GM21526 (cell line): ENCODE measurements around the gene NFIC.
"Not testable (repeated sequence)": the region's sequence is repeated elsewhere in the genome, so short reads cannot be mapped to it uniquely, and the experiment has no call there.

ENCODE experiments used
- ATAC-seq: cut with Tn5 transposase; IDR thresholded peaks from one replicate; pipeline ENCODE4 v1.9.1; 2021; ENCODE audit warnings: moderate library complexity; ENCODE audit not compliant: unreplicated experiment, low FRiP score

NFIC gene

DNA sequence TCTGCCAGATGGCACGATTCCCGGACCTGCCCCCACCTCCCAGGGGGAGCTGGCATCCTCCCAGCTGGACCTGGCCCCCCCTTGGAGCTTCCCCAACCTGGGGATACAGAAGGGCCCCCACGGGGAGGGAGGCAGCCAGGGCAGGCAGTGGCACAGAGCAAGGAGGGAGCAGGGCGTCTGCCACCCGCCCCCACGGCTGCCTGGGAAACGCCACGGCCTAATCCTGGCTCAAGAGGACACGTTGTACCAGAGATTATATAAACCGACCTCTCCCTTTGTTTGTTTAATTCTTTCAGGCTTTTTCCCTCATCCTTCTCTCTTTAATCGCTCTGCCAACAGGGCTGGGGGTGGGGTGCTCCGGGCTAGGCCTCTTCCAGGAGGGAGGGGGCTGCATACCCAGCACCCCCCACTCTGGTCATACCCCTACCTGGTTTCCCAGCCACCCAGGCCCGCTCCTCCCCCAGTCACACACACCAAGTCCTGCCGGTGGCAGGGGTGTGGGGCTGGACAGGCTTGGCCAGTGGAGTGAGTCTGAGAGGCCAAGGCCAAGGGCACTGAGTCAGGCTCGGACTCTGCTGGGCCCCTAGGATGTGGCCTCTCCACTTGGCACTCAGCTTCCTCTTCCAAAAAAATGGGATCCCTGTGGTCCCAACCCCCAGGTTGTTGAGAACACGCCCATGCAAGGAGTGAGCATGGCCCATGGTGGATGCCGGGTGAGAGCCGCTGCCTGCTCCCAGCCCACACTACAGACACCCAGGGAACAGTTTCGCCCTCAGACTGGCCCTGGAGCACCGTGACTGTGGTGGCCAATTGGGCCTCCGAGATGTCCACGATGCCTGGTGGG is 29.5 kb upstream of the NFIC start:
- ATAC-seq: no peak

GRCh38 chr19:3338541-3339181 is 27.7 kb upstream of the NFIC start:
- no peak for ATAC-seq

- ATAC-seq: no peak
Measured at GRCh38 chr19:3340340-3340739, 26.0 kb upstream of the NFIC start.

GRCh38 chr19:3342246-3342645 is 24.1 kb upstream of the NFIC start:
- ATAC-seq: no peak

DNA sequence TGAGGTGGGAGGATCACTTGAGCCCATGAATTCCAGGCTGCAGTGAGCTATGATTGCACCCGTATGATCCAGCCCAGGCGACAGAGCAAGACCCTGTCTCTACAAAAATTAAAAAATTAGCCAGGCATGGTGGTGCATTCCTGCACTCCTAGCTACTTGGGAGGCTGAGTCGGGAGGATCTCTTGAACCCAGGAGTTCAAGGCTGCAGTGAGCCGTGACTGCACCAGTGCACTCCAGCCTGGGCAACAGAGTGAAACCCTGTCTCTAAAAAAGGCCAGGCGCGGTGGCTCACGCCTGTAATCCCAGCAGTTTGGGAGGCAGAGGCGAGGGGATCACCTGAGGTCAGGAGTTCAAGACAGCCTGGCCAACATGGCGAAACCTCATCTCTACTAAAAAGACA is 23.4 kb upstream of the NFIC start:
- not testable (repeated sequence) for ATAC-seq

GRCh38 chr19:3343619-3344502 is 22.5 kb upstream of the NFIC start:
- ATAC-seq: no peak

DNA sequence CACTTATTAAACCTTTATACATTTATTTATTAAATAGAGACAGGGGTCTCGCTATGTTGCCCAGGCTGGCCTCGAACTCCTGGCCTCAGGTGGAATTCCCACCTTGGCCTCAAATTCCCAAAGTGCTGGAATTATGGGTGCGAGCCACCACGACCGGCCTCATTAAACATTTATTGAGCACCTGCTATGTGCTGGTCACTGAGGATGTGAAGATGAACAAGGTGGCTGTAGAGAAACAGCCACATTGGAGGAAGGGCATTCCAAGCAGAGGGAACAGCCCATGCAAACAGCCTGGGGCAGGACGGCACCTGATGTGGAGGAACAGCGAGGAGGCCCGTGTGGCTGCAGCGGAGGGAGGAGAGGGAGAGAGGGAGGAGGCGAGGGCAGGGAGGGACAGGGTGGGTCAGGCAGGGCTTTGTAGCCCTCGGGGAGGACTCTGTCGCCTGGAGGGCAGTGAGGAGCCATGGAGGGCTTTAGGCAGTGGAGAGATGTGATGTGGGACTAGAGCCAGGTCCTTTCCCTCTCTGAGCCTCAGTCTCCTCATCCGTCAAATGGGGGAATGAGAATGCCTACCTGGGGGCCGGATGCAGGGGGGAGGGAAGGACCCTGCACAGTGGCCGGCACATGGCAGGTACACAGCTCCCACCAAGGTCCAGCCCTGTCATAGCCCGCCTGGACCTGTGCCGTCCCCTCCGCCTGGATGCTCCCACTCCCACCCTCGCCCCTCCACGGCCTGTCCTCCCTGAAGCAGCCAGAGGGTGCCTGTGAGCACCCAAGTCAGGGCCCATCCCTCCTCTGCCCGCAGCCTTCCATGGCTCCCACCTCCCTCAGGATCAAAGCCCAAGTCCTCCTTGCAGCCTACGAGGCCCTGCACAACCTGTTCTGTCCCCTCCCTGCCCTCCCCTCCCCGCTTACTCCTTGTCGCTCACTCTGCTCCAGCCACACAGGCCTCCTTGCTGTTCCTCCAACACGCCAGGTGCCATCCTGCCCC is 21.5 kb upstream of the NFIC start:
- no peak for ATAC-seq

- no peak for ATAC-seq
Measured at GRCh38 chr19:3345850-3346460, 20.4 kb upstream of the NFIC start.

DNA sequence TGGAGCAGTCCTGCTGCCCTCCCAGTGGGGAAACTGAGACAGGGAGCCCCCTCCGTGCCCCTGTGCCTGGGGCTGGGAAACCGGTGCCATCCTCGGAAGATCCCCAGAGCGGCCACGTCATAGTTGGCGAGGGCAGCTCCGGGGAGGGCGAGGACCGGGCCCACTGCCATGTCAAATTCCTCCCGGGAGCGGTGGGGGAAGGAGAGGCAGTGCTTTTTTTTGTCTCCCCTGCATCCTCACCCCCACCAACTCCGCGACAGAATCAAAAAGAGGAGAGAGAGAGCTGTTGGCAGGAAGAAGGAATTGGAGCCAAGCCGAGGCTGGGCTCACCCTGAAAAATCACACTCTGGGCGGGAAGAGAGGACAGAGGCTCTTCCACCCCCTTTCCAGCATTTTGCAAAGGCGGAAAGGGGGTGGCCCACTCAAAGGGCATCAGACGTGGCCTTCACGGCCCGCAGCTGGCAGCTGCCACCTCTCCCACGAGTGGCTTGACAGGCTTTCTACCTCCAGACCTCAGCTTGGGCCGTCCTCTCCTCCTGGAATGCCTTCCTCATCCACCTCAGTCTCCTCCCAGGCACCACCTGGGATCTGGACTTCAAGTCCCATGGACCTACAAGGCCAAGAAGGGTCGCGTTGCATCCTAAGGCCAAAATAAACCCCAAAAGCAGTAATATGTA is 19.6 kb upstream of the NFIC start:
- ATAC-seq: no peak

DNA sequence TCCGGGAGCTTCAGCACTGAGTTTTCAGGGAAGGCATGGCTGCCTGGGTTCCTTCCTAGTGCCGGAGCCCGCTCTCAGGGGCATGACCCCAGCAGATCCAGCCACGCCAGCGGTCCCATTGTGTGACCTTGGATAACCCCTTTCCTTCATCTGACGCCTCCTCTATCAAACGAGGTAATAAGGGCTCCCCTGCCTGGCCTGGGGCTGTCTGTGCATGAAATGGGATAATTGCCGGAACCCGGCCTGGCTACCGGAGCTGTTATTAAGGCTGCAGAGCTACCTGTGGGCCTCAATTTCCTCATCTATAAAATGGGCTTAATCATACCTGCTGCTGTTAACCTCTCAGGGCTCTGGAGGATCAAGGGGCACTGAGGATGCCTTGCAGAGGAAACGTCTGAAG is 18.3 kb upstream of the NFIC start:
- no peak for ATAC-seq

- not testable (repeated sequence) for ATAC-seq
Measured at GRCh38 chr19:3348469-3348868, 17.9 kb upstream of the NFIC start.

- no peak for ATAC-seq
Measured at GRCh38 chr19:3350014-3350663, 16.2 kb upstream of the NFIC start.

DNA sequence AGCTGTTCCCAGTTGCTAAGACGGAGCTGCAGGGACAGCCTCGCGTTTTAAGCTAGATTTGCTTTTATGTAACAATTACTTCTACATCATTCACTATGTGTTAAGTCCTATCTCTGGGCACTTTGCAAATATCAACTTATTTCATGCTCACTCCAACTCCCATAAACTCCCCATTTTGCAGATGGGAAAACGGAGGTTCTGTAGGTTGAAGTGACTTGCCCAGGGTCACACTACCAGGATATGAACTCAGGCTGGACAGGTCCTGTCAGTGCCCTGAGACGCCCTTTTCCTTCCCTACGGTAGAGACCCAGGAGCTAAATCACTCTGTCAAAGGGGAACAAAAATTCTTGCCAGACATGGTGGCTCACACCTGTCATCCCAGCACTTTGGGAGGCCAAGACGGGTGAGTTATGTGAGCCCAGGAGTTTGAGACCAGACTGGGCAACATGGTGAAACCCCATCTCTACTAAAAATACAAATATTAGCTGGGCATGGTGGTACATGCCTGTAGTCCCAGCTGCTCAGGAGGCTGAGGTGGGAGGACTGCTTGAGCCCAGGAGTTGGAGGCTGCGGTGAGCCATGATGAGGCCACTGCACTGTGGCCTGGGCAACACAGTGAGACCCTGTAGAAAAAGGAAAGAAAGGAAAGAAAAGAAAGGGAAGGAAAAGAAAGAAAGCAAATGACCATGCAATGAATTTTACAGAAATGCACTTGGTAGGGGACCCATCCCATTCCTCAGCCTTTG is 14.5 kb upstream of the NFIC start:
- no peak for ATAC-seq

GRCh38 chr19:3353493-3353892 is 12.9 kb upstream of the NFIC start:
- ATAC-seq: no peak

DNA sequence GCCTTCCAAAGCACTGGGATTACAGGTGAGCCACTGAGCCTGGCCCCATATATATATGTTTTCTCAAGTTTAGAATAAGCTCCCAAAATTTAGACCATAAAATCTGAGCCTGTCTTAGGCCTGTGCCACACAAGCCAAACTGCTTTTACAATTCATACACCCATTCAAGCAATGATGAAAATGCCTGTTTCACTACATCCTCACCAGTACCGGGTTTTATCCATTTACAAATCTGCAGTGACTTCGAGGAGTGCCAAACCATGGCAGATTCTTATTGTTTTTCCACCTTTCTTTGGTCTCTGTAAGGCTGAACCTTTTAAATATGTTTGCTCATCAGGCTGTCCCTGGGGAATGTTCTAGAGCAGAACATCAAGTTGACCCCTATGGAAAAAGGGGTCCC is 9.6 kb upstream of the NFIC start:
- no peak for ATAC-seq

DNA sequence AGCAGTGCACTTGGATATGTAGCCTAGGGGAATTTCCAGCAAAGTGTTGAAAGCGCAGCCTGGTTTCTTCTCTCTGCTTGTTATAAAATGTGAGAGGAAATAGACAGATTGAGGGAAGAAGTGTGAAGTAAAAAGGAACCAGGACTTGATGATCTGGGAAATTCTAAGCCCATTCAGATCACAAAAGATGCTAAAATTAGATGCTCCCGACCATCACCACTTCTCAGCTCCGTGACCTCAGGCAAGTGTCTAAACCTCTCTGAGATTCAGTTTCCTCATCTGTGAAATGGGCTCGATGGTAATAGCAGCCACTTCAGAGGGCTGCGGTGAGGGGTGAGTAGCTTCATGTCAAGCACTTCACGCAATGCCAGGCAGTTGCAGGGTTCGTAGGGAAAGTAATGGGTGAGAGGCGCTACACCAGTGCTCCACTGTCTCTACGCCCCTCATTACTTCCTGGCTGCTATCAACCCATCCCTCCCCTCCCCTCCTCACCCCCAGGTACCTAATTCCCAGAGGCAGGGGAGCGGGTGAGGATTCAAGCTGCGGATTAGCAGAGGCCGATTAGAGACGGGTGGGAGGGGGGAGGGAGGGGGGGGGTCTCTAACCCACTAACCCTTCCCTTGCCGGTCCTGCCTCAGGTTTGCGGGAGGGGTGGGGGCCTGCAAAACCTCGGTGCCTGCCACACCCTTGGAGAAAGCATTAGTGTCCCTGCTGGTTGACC is 9.0 kb upstream of the NFIC start:
- ATAC-seq: no peak

DNA sequence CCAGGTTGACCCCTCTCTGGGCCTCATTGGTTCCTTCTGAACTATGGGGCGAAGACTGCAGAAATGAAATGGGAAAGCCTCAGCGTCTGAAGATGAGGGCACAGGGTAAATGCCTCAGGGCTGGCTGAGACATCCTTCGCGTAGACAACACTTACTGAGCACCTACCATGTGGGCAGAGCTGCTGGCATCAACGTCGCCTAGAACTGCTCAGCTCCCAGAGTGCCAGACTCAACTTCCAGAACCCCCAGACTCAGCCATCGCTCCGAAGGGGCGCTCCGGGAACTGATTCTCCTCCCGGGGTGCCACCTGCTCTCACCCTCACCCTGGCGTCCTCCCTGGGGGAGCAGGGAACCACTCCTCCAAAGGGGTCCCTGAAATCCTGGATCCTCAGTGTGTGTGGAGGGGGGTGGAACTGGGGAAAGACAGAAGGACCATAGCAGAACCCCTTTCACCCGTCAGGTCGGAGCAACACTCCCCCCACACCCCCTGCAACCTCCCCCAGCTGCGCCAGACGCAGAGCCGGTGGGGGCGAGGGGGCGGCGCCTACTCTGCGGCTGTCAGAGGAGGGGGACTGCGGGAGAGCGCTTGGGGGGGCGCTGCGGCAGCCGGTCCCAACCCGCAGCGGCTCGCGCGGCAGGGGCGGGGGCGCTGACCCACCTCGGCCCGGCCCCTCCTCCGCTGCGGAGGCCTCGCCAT is 8.2 kb upstream of the NFIC start:
- ATAC-seq: no peak
